HG02588 (cell line): Measurements from ENCODE around the gene COL8A2.
"Not testable (repeated sequence)": the region's sequence is repeated elsewhere in the genome, so short reads cannot be mapped to it uniquely, and the experiment has no call there.

Source experiments
- ATAC-seq: cut with Tn5 transposase; IDR thresholded peaks from one replicate; pipeline ENCODE4 v1.9.1; 2021; ENCODE audit warnings: mild to moderate bottlenecking, moderate library complexity; ENCODE audit not compliant: unreplicated experiment

Gene COL8A2

DNA sequence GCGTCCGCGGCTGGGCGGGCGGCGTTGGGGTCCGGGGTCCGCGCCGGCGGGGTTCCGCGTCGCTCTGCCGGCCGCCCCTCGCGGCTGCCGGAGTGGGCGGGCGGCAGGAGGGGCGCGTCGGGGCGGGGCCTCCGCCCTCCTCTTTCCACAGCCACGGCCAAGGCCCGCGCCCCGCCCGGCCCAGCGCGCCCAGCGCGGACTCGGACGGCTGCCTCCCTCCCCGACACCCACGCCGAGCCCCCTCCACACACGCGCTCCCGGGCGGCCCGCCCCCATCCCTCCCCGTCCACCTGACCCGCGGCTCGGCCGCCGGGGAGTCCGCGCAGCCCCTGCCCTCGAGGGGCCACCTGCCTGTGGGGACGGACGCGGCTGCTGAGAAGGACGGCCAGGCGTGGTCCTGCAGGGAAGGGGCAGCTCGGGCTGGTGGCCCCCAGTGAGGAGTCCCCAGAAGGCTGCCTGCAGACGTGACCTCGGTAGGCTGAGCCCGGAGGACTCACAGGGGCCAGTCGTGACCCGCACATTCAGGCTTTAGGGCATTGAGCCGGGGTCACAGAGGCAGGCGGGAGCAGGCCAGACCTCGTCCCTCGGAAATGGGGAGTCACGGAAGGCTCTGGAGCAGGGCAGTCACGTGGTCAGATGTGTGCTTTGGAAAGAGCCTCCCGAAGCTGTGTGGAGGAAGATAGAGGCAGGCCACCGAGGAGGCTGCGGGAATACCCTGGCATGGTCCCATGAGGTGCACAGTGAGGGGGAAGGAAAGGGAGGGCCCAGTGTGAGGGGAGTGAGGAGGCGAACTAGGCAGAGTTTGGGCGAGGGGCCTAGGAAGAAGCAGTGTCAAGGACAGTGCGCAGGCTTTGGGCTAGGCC lies at the start of gene COL8A2:
Gene COL8A2 (minus strand): TSS at position 94 of the 863 bp plus-strand sequence. CDS start 24,980 bp downstream, outside the sequence.
- no peak for ATAC-seq

DNA sequence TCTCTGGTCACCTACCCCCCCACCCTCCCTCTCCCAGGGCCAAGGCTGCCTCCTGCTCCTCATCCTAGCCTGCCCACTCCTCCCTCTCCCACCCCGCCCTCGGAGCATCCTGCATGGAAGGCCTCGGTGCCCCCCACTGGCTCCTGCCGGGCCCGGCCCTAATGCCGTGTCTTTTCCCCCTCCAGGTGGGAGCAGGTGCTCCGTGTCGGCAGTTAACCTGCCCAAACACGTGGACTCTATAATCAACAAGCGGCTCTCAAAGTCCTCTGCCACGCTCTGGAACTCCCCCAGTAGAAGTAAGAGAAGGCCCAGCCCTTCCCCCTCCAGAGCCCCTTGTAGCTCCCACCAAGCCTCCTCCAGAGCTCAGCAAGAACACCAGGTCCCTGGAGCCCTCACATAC lies 49.7 kb upstream of the COL8A2 start:
- no peak for ATAC-seq

DNA sequence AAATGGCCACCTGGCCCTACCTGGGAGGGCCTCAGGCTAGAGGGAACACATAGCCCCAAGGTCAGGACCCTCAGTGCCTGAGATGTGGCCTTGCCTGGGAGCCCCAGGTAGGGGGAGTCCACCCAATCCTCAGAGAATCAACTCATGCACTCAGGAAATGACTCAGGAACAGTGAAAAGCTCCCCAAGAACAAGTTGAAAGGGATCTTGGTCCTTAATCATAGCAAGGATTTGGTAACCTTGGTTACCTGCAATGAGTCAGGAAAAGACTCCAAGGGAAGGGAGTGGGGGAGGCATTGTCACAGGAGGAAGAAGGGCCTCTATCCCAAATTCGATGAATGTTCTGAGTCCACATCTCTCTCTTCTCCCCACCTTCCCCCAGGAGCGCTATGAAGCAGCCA lies 48.0 kb upstream of the COL8A2 start:
- ATAC-seq, result no peak

DNA sequence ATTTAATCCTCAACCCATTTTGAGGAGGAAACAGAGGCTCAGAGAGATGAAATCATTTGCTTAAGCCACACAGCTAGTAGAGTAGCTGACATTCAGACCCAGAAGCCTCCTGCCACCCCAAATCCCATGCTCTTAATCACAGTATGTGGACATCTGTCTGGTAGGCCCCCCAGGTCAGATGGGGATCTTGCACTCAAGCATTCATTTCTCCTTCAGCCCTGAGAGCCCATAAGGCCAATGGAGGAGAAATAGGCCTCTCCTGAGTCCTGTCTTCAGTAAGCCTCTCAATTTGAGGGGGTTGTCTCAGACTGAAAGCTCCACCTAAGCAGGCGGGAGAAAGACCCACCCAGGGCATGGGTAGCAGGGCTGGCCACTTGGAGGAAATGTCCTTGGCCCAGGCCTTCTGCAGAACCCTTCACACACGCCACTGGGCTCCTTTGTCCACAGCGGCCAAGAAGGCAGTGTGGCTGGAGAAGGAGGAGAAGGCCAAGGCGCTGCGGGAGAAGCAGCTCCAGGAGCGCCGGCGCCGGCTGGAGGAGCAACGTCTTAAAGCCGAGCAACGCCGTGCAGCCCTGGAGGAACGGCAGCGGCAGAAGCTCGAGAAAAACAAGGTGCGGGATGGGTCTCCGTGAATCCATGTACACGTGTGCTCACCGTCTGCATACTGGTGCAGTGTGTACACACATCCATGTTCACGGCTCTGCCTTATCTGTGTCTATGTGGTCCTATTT lies 47.2 kb upstream of the COL8A2 start:
- no peak for ATAC-seq

DNA sequence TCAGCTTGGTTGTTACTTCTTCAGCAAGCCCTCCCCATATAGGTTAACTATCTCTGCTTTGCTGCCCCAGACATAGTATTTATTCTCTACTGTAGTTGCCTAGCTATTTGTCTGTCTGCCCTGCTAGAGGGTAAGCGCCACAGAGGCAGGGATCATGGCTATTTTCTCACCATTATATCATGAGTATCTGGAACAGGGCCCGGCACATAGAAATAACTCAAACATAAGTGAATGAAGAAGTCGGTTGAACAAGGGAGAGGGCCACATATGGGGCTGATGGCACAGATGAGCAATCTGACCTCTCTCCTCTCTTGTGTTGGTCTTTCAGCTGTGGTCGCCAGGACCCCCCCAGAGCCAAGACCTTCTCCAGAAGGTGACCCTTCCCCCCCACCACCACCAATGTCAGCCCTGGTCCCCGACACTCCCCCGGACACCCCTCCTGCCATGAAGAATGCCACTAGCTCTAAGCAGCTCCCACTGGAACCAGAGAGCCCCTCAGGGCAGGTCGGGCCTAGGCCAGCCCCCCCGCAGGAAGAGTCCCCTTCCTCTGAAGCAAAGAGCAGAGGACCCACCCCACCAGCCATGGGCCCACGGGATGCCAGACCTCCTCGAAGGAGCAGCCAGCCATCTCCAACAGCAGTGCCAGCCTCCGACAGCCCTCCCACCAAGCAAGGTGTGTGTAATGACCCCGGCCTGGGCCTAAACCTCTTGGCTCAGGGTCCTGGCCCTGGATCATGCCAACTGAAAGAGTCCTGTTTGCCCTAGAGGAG lies 45.8 kb upstream of the COL8A2 start:
- no peak for ATAC-seq

DNA sequence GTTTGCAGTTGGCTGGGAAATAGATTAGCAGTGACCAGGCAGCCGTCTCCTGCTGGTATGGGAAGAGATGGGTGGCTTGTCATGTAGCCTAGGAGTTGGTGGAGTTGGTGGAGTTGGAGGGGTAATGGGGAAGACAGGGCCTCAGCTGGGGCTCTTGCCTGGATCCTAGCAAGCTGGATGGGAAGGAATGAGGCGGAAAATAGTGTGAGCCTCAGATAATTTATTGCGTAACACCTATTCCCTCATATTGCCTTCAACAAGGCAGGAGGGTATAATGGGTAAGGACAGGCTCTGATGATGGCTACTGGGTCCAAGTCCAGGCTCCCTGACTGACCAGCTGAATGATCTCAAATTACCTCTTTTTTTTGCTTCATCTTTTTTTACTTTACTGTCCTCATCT lies 43.5 kb upstream of the COL8A2 start:
- no peak for ATAC-seq

DNA sequence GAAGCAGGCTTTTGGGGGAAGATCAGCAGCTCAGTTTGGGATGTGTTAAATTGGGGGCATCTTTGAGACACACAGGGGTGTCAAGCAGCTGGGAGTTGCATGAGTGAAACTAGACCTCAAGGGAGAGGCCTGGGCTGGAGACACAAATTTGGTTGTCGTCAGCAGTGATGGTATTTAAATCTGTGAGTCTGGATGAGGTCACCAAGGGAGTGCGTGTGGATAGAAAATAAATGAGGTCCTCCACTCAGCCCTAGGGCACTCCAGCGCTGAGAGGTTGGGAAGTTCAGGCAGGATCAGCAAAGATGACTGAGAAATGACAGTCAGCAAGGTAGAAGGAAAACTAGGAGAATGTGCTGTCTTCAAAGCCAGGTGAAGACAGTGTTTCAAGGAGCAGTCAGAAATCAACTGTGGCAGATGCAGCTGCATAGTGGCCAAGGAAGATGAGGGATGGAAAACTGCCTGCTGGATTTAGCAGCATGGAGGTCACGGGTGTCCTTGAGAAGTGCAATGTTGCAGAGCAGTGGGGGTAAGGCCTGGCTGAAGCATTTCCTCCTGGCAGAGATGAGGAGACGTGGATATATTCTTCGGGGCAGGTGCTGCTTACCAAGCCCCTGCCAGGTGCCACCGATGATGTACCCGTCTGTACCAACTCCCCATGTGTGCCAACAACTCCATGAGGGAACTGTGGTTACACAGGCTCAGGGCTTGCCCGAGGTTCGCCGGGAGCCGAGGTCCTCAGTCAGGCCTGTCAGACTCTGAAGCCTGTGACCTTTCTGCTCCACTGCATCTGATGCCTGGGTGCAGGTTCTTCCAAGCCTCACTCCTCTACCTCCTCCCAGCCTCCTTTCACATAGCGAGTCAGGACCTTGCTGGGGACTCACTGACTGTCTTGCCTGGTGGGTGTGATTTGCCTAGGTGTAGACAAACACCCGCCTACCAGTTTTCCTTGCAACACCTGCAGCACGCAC lies 42.2 kb upstream of the COL8A2 start:
- no peak for ATAC-seq

DNA sequence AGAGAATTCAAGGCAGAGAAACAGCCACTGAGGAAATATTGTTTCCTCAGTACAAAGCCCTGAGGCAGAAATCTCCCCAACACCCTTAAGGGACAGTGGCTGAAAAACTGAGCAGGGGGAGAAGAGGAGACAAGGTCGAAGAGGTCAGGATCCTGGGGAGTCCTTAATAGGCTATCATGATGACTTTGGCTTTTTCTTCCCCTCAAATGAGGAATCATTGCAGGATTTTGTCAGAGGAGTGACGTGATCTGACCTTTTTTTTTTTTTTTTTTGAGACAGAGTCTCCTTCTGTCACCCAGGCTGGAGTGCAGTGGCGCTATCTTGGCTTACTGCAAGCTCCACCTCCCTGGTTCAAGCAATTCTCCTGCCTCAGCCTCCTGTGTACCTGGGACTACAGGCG lies 41.1 kb upstream of the COL8A2 start:
- no peak for ATAC-seq

DNA sequence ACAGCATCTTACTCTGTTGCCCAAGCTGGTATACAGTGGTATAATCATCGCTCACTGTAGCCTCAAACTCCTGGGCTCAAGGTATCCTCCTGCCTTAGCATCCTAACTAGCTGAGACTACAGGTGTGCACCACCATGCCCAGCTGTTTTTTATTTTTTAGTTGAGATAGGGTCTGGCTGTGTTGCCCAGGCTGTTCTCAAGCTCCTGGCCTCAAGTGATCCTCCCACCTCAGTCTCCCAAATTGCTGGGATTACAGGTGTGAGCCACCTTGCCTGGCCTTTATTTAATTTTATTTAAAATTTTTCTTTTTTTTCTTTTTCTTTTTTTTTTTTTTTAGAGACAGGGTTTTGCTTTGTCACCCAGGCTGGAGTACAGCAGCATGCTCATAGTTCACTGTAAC lies 40.1 kb upstream of the COL8A2 start:
- ATAC-seq, result no peak

DNA sequence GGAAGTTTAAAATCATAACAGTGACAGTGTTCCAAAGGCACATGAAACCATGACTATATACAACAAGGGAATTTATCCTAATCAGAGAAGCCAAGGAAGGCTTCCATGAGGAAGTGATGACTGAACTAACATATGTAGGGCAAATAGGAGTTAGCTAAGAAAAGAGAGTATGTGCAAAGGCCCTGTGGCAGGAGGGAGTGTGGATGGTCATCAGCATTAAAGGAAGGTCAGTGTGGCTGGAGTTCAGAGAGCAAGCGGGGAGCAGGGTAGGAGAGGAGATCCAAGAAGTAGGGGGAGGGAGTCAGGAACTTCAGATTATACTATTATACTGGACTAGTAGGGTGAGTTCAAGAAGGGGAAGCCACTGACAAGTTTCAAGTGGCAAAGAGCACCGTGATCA lies 39.3 kb upstream of the COL8A2 start:
- no peak for ATAC-seq

DNA sequence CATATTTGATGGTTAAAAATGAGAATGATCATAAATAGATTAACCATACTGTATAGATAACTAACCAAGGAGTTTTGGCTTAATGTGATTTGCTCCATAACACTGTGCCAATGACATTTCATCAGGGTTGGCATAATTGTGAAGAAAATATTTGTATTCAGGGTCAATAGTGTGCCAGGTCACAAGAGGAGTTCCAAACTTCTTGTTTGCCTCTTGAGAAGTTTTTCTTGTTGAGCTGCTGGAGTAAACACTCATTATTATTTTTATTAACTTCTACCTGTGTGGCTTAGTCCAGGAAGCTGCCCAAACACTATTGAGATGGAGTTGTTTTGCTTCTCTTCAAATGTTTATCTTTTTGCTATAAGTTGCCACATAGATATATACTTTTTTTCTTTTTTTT lies 38.4 kb upstream of the COL8A2 start:
- ATAC-seq, result no peak

DNA sequence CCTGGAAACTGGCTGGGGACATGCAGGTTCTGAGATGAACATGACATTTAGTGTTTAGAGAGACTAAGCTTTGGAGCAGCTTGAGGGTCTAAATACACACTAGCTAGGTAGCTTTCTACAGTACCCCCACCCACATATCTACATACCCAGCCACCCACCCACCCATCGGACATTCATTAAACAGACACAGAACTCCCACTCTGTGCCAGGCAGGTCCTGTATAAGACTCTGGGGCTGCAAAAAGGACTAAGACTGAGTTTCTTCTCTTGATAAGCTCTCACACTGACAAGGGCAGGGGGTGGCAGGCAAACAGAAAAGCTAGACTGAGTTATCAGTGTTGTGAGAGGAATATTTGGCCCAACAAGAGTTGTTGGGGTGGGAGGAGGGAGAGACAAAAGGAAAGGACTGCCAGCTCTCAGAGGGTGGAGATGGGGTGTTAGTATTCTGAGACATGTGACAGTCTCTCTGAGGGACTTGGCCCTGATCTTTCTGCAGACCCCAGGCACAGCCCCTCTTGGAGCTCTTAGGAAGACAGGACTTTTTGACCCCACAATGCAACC lies 37.7 kb upstream of the COL8A2 start:
- ATAC-seq, result no peak

DNA sequence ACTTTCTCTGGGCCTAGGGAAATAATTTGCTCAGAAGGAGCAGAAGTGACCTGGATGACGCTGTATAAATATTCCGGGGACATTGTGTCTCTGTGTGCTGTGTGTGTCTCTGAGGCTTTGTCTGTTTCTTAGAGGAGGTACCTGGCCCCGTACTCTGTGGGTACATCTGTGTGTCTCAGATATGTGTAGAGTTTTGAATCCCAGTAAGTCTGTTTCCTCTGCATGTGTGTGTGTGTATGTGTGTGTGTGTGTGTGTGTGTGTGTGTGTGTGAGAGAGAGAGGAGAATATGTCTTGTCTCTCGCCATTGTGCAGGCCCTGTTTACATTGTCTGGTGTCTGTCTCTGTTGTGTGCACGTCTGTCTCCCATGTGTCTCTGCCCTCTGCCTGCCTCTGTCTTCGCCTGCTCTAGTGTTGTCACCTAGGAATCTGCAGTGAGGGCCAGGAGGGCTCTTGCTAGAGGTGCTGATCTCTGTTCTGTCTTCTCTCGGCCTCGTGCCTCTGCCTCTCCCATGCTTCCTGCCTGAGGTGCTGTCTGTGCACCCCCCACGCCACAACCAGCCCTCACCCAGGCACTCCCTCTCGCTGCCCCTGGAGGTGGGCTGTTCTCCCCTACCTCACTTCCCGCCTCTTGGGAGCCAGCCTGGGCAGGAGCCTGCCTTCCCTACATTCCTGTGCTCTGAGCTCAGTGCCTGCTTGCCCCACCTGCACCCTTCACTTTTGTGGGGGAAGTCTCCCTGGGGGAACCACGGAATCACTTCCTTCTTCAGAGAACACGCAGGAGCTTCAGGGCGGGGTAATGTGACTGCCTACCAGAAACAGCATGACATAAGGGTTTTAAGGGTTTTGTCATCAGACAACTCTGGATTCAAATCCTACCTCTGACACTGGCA lies 36.9 kb upstream of the COL8A2 start:
- ATAC-seq, result no peak

DNA sequence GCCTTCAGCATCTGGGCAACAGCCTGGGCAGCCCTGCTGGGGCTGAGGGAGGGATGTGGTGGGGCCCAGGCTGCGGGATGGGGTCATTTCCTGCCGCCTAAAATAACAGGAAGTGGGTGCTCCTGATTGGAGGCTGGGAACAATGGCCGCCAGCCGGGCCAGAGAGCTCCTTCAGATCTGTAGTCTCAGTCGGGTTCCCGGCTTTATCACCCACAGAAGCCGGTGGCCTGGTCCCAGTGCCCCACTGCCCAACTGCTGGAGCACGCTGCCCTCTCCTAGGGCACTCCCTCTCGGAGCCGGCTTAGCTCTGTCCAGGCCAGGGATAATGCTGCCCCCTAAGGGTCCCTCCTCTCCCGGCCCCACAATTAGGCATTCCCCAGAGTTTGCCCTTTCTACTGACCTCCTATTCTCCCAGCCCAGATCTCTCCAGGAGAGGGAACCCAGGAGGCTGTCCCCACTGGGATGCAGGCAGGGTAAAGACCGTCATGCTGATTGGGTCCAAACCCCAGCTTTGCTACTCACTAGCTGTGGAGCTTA lies 36.0 kb upstream of the COL8A2 start:
- no peak for ATAC-seq

DNA sequence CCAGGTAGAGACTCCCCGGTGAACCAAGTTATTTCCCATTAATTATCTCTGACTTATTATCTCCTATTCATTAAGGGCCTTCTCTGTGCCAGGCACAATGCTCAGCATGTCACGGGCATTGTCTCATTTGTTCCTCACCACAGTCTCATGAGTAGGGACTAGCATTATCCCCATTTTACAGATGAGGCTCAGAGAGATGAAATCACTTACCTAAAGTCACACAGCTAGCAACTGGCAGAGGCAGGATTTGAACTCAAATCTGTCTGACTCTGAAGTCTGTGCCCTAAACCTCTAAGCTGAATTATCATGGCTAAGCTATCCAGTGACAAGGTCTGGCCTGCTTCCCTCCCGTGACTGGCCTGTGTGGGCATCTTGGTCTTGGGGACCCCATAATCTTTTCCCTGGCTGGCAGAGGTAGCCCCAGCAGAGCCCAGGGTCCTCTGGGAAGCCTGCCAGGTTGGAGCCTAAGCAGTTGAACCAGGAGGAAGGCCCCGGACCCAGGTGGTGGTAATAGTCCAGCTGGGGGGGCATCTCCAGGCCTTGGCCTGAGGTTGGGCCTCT lies 35.4 kb upstream of the COL8A2 start:
- no peak for ATAC-seq

DNA sequence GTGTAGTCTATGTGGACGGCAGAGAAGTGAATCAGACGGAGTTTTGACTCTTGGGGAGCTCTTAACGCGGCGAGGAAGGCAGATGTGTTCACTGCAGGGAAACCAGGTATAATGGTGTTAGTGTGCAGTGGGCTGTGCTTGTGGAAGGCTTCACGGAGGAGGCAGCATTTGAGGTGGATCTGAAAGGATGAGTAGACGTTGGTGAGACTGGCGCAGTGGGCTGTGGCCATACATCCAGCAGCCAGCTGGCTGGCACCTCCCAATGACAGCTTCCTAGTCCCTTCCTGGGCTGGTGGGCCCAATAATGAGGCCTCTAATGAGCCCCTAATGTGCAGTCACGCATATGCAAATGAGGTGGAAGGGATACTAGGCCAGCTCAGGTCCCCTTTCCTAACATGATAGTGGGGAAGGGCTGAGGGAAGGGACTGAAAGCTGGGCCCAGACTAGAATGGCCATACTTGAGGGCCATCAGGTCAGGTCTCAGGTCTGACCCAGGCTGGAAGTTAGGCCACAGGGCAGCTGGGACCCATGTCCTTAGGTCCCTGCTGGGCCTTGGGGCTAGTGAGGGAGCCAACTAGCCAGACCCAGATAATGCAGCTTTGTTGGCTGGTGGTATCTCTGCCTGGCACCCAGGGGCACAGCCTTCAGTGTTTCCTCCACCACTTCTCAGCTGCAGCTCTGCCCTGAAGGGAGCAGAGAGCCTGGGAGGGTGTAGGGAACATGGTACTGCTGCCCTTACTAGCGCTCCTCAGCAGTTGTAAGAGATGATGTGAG lies 34.8 kb upstream of the COL8A2 start:
- no peak for ATAC-seq

DNA sequence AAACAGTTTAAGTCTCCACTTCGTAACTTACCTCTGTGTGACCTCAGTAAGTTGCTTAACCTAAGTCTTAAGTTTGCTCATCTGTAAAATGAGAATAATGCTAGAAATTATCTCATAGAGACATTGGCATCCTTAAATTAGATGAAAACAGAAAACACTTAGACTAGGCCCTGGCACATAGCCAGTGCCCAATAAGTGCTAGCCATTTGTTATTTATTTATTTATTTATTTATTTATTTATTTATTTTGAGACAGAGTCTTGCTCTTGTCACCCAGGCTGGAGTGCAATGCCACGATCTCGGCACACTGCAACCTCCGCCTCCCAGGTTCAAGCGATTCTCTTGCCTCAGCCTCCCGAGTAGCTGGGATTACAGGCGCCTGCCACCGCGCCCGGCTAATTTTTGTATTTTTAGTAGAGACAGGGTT lies 33.8 kb upstream of the COL8A2 start:
- ATAC-seq, result not testable (repeated sequence)
